Lung (tissue), 12 donors: ENCODE measurements around the gene KCNK2. TPM values are rescaled to one million over a fixed set of nuclear protein-coding genes. Genes with fewer than 3 reads are reported as not detected.

ENCODE experiments used
- ATAC-seq: fragments of 200-7000 bp; cut with Tn5 transposase; one replicate; pipeline ENCODE4 v1.9.1; 2020; ENCODE audit warnings: moderate number of reproducible peaks; ENCODE audit not compliant: insufficient read depth, low FRiP score
- DNase-seq, 3 donors: peaks; one replicate each; pipeline ENCODE4 v3.0.0-alpha.2; 2013 to 2017
- H3K27ac ChIP-seq, 2 donors: one replicate each; pipeline ENCODE4 v1.5.1; 2013; ENCODE audit warnings: mild to moderate bottlenecking in 2 of 2, moderate library complexity in 2 of 2, control low read depth in 1 of 2, inconsistent platforms in 1 of 2, low read depth in 1 of 2, low read length in 1 of 2
- H3K27me3 ChIP-seq, 3 donors: one replicate each; pipeline ENCODE4 v1.5.1; 2013; ENCODE audit warnings: low read length in 2 of 3; ENCODE audit not compliant: control insufficient read depth in 3 of 3, insufficient read depth in 3 of 3
- H3K36me3 ChIP-seq, 4 donors: one replicate each; pipeline ENCODE4 v1.5.1; 2013; ENCODE audit warnings: low read length in 4 of 4, mild to moderate bottlenecking in 1 of 4, moderate library complexity in 1 of 4; ENCODE audit not compliant: control insufficient read depth in 4 of 4, insufficient read depth in 4 of 4
- H3K4me1 ChIP-seq, 5 donors: one replicate each; pipeline ENCODE4 v1.5.1; 2013; ENCODE audit warnings: low read length in 5 of 5, mild to moderate bottlenecking in 2 of 5, moderate library complexity in 1 of 5; ENCODE audit not compliant: control insufficient read depth in 5 of 5, insufficient read depth in 5 of 5
- H3K4me3 ChIP-seq: one replicate; pipeline ENCODE4 v1.5.1; 2013; ENCODE audit warnings: mild to moderate bottlenecking, control low read depth, moderate library complexity
- H3K9ac ChIP-seq, 2 donors: one replicate each; pipeline ENCODE4 v1.5.1; 2013; ENCODE audit warnings: low read length in 2 of 2, control low read depth in 1 of 2; ENCODE audit not compliant: insufficient read depth in 1 of 2
- H3K9me3 ChIP-seq, 4 donors: one replicate each; pipeline ENCODE4 v1.5.1; 2013; ENCODE audit warnings: low read length in 3 of 4, mild to moderate bottlenecking in 1 of 4, moderate library complexity in 1 of 4; ENCODE audit not compliant: control insufficient read depth in 4 of 4, insufficient read depth in 3 of 4
- CTCF ChIP-seq: IDR thresholded peaks from 2 replicates; pipeline ENCODE4 v1.5.1; 2012; ENCODE audit warnings: mild to moderate bottlenecking; ENCODE audit errors: control extremely low read depth, extremely low read depth
- WGBS, 2 donors: extraction: QIAGEN DNeasy Blood & Tissue Kit; methylation state at CpG; one replicate each; pipeline ENCODE4 v1.1.7; 2013; 5-methylcytosine and 5-hydroxymethylcytosine counted together
- polyA plus RNA-seq, 2 donors: library from polyadenylated mRNA; stranded (reverse); fragments of 200-250 nt; gene quantifications; one replicate each; pipeline ENCODE4 v1.2.1, GENCODE V29; 2013
- total RNA-seq, 2 donors: library from RNA; depleted of rRNA in 1 of 2; stranded (reverse); fragments of >200 nt in 1 of 2; gene quantifications; one replicate each; pipeline ENCODE4 v1.2.1, GENCODE V29; 2014 to 2021
- donor health status: control.
- donor health status: control.
- donor health status: Bipolar disorder and iron deficiency.
- donor health status: healthy.
- donor health status: DM: yes; HTN: yes; CAD: no.

The KCNK2 gene
- total and polyA plus RNA-seq, 4 donors = 0.05 to 0.71 (median 0.18) TPM

- 65 to 89% methylated on average over 1 of the region's 1 CpG for WGBS, 2 donors
- no peak overlapping the region for H3K9ac ChIP-seq
- no peak for ATAC-seq
- H3K27ac ChIP-seq = no peak overlapping the region
- H3K27me3 ChIP-seq = no peaks in the 10 kb centered on the region
- H3K4me3 ChIP-seq = no peak overlapping the region
- no peaks in the 10 kb centered on the region for H3K9me3 ChIP-seq
- H3K4me1 ChIP-seq = no peaks in the 10 kb centered on the region
- H3K36me3 ChIP-seq = no peaks in the 10 kb centered on the region
- no peak for DNase-seq
- TF ChIP-seq CTCF = no peak
Measured at GRCh38 chr1:215133532-215133931, 51.0 kb downstream of the KCNK2 start.

GRCh38 chr1:215137985-215138384 is 55.4 kb downstream of the KCNK2 start:
- H3K27ac ChIP-seq = no peak overlapping the region
- ATAC-seq (no peak), DNase-seq (no peak)
- peaks cover 0 to 5% (median 0%) of the 10 kb centered on the region in 4 donors for H3K9me3 ChIP-seq
- WGBS, 2 donors = 42 to 86% methylated on average over 2 of the region's 2 CpGs
- no peak for TF ChIP-seq CTCF
- no peaks in the 10 kb centered on the region for H3K36me3 ChIP-seq
- no peaks in the 10 kb centered on the region for H3K4me1 ChIP-seq
- H3K27me3 ChIP-seq = no peaks in the 10 kb centered on the region
- no peak overlapping the region for H3K9ac ChIP-seq
- no peak overlapping the region for H3K4me3 ChIP-seq

GRCh38 chr1:215140135-215140534 is 57.6 kb downstream of the KCNK2 start:
- ATAC-seq (no peak), DNase-seq (no peak)
- Histone ChIP-seq H3K27me3 (no peaks in the 10 kb centered on the region), H3K4me1 (no peaks in the 10 kb centered on the region), H3K4me3 (no peak overlapping the region), H3K9me3 (peaks cover 0 to 5% (median 0%) of the 10 kb centered on the region in 4 donors), H3K36me3 (no peaks in the 10 kb centered on the region), H3K9ac (no peak overlapping the region), H3K27ac (no peak overlapping the region)
- no peak for TF ChIP-seq CTCF
- WGBS, 2 donors = 32 to 68% methylated on average over 1 of the region's 1 CpG

- no peaks in the 10 kb centered on the region for H3K27me3 ChIP-seq
- no peak overlapping the region for H3K9ac ChIP-seq
- TF ChIP-seq CTCF = no peak
- peaks cover 0 to 5% (median 0%) of the 10 kb centered on the region in 4 donors for H3K9me3 ChIP-seq
- ATAC-seq (no peak), DNase-seq (no peak)
- H3K36me3 ChIP-seq = no peaks in the 10 kb centered on the region
- no peak overlapping the region for H3K27ac ChIP-seq
- H3K4me3 ChIP-seq = no peak overlapping the region
- no peaks in the 10 kb centered on the region for H3K4me1 ChIP-seq
- WGBS, 2 donors = 86 to 90% methylated on average over 3 of the region's 3 CpGs
Measured at GRCh38 chr1:215141460-215141859, 58.9 kb downstream of the KCNK2 start.
